K562 (cell line): ENCODE data around the gene KIF18B. TPM values are rescaled to one million over a fixed set of nuclear protein-coding genes. Genes with fewer than 3 reads are reported as not detected.
A peak's percentile ranks its signal among the peaks of the same experiment; 100 is the strongest.

ENCODE experiments used
- AFF1 ChIP-seq, 2 experiments: fragments of 450-650 bp; IDR thresholded peaks; 2 replicates each; pipeline ENCODE4 v1.6.1; 2018; ENCODE audit warnings: mild to moderate bottlenecking in 2 of 2, low read depth in 1 of 2; ENCODE audit not compliant: partially characterized antibody in 2 of 2
- EP300 ChIP-seq: IDR thresholded peaks from 2 replicates; pipeline ENCODE4 v1.6.1; 2012; ENCODE audit warnings: low read length, improper control_type of control experiment
- ETV1 ChIP-seq: fragments of 450-650 bp; conservative IDR thresholded peaks from 2 replicates; pipeline ENCODE4 v1.6.1; 2016; ENCODE audit warnings: missing genetic modification characterization, control low read depth, low read depth, missing compliant biosample characterization
- FOXK1 ChIP-seq: sonication (generic); formaldehyde crosslinking; IDR thresholded peaks from 2 replicates; pipeline ENCODE4 v1.8.0; 2022; ENCODE audit warnings: missing genetic modification reagents, mild to moderate bottlenecking, borderline replicate concordance
- FOXK2 ChIP-seq, 2 experiments: fragments of 450-650 bp; IDR thresholded peaks in 1 of 2; conservative IDR thresholded peaks in 1 of 2; 2 replicates each; pipeline ENCODE4 v1.6.1; 2016; ENCODE audit warnings: low read depth in 2 of 2, mild to moderate bottlenecking in 1 of 2
- GABPB1 ChIP-seq: sonication (generic); formaldehyde crosslinking; IDR thresholded peaks from 2 replicates; pipeline ENCODE4 v1.8.0; 2022; ENCODE audit warnings: mild to moderate bottlenecking, missing genetic modification reagents
- ID3 ChIP-seq, 2 experiments: fragments of 250-450 bp in 1 of 2; fragments of 450-650 bp in 1 of 2; sonication (Bioruptor Pico) in 1 of 2; IDR thresholded peaks; 2 replicates each; pipeline versions ENCODE4 v1.6.1 to v1.8.0; 2016 to 2021; ENCODE audit warnings: mild to moderate bottlenecking in 2 of 2, moderate library complexity in 2 of 2, missing compliant biosample characterization in 1 of 2, missing genetic modification characterization in 1 of 2
- MTA1 ChIP-seq: fragments of 450-650 bp; IDR thresholded peaks from 2 replicates; pipeline ENCODE4 v1.6.1; 2017; ENCODE audit warnings: borderline replicate concordance
- MTA3 ChIP-seq: fragments of 450-650 bp; formaldehyde crosslinking; IDR thresholded peaks from 2 replicates; pipeline ENCODE4 v1.6.1; 2017; ENCODE audit warnings: mild to moderate bottlenecking, borderline replicate concordance
- NFE2 ChIP-seq: IDR thresholded peaks from 2 replicates; pipeline ENCODE4 v1.6.1; 2014; ENCODE audit warnings: antibody characterized with exemption, low read depth
- NR2C1 ChIP-seq, 2 experiments: fragments of 450-650 bp; IDR thresholded peaks; 2 replicates each; pipeline ENCODE4 v1.6.1; 2017; ENCODE audit warnings: mild to moderate bottlenecking in 2 of 2, antibody characterized with exemption in 1 of 2, inconsistent platforms in 1 of 2, missing compliant biosample characterization in 1 of 2, missing genetic modification characterization in 1 of 2
- NR4A1 ChIP-seq, 2 experiments: fragments of 250-450 bp in 1 of 2; fragments of 450-650 bp in 1 of 2; sonication (Bioruptor Pico) in 1 of 2; IDR thresholded peaks; 2 replicates each; pipeline versions ENCODE4 v1.4.0 to v1.6.1; 2016 to 2020; ENCODE audit warnings: mild to moderate bottlenecking in 2 of 2, missing compliant biosample characterization in 1 of 2, missing genetic modification characterization in 1 of 2, moderate library complexity in 1 of 2
- PKNOX1 ChIP-seq: fragments of 450-650 bp; IDR thresholded peaks from 2 replicates; pipeline ENCODE4 v1.6.1; 2016
- RBFOX2 ChIP-seq: fragments of 200-400 bp; formaldehyde crosslinking; IDR thresholded peaks from 2 replicates; pipeline ENCODE4 v1.6.1; 2017; ENCODE audit warnings: low read depth, mild to moderate bottlenecking, low read length, moderate library complexity
- SMARCA4 ChIP-seq: fragments of 450-650 bp; IDR thresholded peaks from 2 replicates; pipeline ENCODE4 v1.6.1; 2016
- TAF7 ChIP-seq: fragments of 450-650 bp; IDR thresholded peaks from 2 replicates; pipeline ENCODE4 v1.6.1; 2016; ENCODE audit warnings: missing genetic modification characterization, missing compliant biosample characterization
- ZFX ChIP-seq: sonication (generic); formaldehyde crosslinking; IDR thresholded peaks from 2 replicates; pipeline ENCODE4 v1.8.0; 2022; ENCODE audit warnings: mild to moderate bottlenecking, missing genetic modification reagents, moderate library complexity
- polyA plus RNA-seq, 8 experiments: library from polyadenylated mRNA; depleted of rRNA in 4 of 8; stranded (reverse) in 5 of 8; unstranded in 3 of 8; fragments of >200 nt; fragmentation: Nextera tagmentation in 2 of 8; fragmentation: Illumina TruSeq in 1 of 8; extraction: Ambion mirVana in 2 of 8; extraction: Trizol in 1 of 8; gene quantifications; 2 replicates each; pipeline versions ENCODE4 v1.2.1 to v1.2.3, GENCODE V29; 2011 to 2014; ENCODE audit warnings: inconsistent platforms in 1 of 8, missing spikeins in 1 of 8
- total RNA-seq, 7 experiments: library from RNA; depleted of rRNA in 6 of 7; stranded (reverse); fragments of >200 nt in 6 of 7; fragmentation: Illumina TruSeq in 2 of 7; extraction: Trizol in 2 of 7; gene quantifications; 2 replicates each; pipeline versions ENCODE4 v1.2.1 to v1.2.3, GENCODE V29; 2011 to 2021; ENCODE audit warnings: low replicate concordance in 1 of 7
- TF ChIP-seq, protein P1 (sequence below), 2 experiments: IDR thresholded peaks; 2 replicates each; pipeline ENCODE4 v1.6.1; 2012; ENCODE audit warnings: improper control_type of control experiment in 2 of 2, low read depth in 2 of 2, low read length in 2 of 2, borderline replicate concordance in 1 of 2

The KIF18B gene
- total and polyA plus RNA-seq, 9 of the 15 experiments (the other 6 are each of a cell fraction or from before 2014, with no cell fraction given) = 2.0 to 42.8 (median 13.2) TPM

GRCh38 chr17:44906010-44906646 lies 41.4 kb downstream of the KIF18B start (continued):
- TF ChIP-seq MTA3 = peak; percentile 54; the same call in 1 of the 2 replicates
- TF ChIP-seq NFE2 = peak; percentile 78
- TF ChIP-seq AFF1 (IDR thresholded peaks at IDR 0.05; ENCODE audit: low read depth in 1 of 2, partially characterized antibody in 2 of 2) = peak in 1 of 2 experiments; percentile 27
- no peak for TF ChIP-seq PKNOX1
- peak; percentile 79 for TF ChIP-seq EP300
- TF ChIP-seq GABPB1 (CRISPR knock-in tag) = peak; percentile 43
- TF ChIP-seq, protein P1, sequence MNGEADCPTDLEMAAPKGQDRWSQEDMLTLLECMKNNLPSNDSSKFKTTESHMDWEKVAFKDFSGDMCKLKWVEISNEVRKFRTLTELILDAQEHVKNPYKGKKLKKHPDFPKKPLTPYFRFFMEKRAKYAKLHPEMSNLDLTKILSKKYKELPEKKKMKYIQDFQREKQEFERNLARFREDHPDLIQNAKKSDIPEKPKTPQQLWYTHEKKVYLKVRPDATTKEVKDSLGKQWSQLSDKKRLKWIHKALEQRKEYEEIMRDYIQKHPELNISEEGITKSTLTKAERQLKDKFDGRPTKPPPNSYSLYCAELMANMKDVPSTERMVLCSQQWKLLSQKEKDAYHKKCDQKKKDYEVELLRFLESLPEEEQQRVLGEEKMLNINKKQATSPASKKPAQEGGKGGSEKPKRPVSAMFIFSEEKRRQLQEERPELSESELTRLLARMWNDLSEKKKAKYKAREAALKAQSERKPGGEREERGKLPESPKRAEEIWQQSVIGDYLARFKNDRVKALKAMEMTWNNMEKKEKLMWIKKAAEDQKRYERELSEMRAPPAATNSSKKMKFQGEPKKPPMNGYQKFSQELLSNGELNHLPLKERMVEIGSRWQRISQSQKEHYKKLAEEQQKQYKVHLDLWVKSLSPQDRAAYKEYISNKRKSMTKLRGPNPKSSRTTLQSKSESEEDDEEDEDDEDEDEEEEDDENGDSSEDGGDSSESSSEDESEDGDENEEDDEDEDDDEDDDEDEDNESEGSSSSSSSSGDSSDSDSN (IDR thresholded peaks at IDR 0.05; ENCODE audit: borderline replicate concordance in 1 of 2, low read depth in 2 of 2, low read length in 2 of 2) = no peak
- TF ChIP-seq ID3 (CRISPR knock-in tag; IDR thresholded peaks at IDR 0.05) = no peak
- TF ChIP-seq ID3 (tag; IDR thresholded peaks at IDR 0.05) = peak; percentile 66; the same call in 1 of the 2 replicates
- 0 out of 2 replicates have a peak, but pooled peaks have one; percentile 18 for TF ChIP-seq TAF7
- TF ChIP-seq NR4A1 (CRISPR knock-in tag; IDR thresholded peaks at IDR 0.05) = no peak
- TF ChIP-seq NR4A1 (tag; IDR thresholded peaks at IDR 0.05) = no peak
- 0 out of 4 replicates have a peak, but pooled peaks of 1 of the 2 experiments have one; percentile 15 for TF ChIP-seq FOXK2 (conservative IDR thresholded peaks at IDR 0.05 in 1 of 2, IDR thresholded peaks at IDR 0.05 in 1 of 2; ENCODE audit: low read depth in 2 of 2)
- TF ChIP-seq SMARCA4 = peak; percentile 70
- TF ChIP-seq NR2C1 (IDR thresholded peaks at IDR 0.05) = no peak
- TF ChIP-seq NR2C1 (tag; IDR thresholded peaks at IDR 0.05) = 0 out of 2 replicates have a peak, but pooled peaks have one; percentile 62
- TF ChIP-seq ETV1 (tag) = peak; percentile 57; the same call in 1 of the 2 replicates
- peak; percentile 41 for TF ChIP-seq RBFOX2
- TF ChIP-seq MTA1 = peak; percentile 31; the same call in 1 of the 2 replicates
- TF ChIP-seq ZFX (CRISPR knock-in tag) = peak; percentile 59
- TF ChIP-seq FOXK1 (CRISPR knock-in tag) = 0 out of 2 replicates have a peak, but pooled peaks have one; percentile 22
